H1 (cell line): ENCODE measurements around the gene SCAND1. TPM values are rescaled to one million over a fixed set of nuclear protein-coding genes. Genes with fewer than 3 reads are reported as not detected.

ENCODE experiments used
- CTCF ChIA-PET: fragments of 300-600 bp; sonication (Branson Sonifier 250); formaldehyde crosslinking; loops from one replicate; lab custom pipeline; 2021; ENCODE audit not compliant: partially characterized antibody; lab: Charles Lee
- POLR2A ChIA-PET: fragments of 300-600 bp; sonication (Branson Sonifier 250); formaldehyde crosslinking; loops from one replicate; lab custom pipeline; 2021; ENCODE audit warnings: inconsistent platforms; ENCODE audit not compliant: partially characterized antibody; lab: Charles Lee
- DNase-seq, 2 experiments: peaks; one replicate each; pipeline versions ENCODE4 v3.0.0 to v3.0.0-alpha.2; 2010 to 2022; ENCODE audit warnings: low spot score in 2 of 2, low read depth in 1 of 2, mixed read lengths in 1 of 2
- FAIRE-seq: peaks from 2 replicates; lab custom pipeline; 2011; peaks lifted over from hg19 to GRCh38; lab: Jason Lieb, UNC
- H2AFZ ChIP-seq: 2 replicates; pipeline ENCODE4 v1.8.1; 2012; ENCODE audit warnings: low read length, inconsistent platforms
- H2AK5ac ChIP-seq: 2 replicates; pipeline ENCODE4 v1.6.1; 2013; ENCODE audit warnings: low read depth, low read length
- H2BK120ac ChIP-seq: replicated peaks from 2 replicates; pipeline ENCODE3; 2013; ENCODE audit warnings: low read depth, low read length, inconsistent platforms
- H2BK12ac ChIP-seq: 2 replicates; pipeline ENCODE4 v1.6.1; 2013; ENCODE audit warnings: low read depth, low read length
- H2BK15ac ChIP-seq: 2 replicates; pipeline ENCODE4 v1.6.1; 2013; ENCODE audit warnings: low read length
- H2BK20ac ChIP-seq: 2 replicates; pipeline ENCODE4 v1.6.1; 2013; ENCODE audit warnings: low read length
- H2BK5ac ChIP-seq: 2 replicates; pipeline ENCODE4 v1.6.1; 2013; ENCODE audit warnings: low read depth, low read length
- H3K14ac ChIP-seq: 2 replicates; pipeline ENCODE4 v1.6.1; 2013; ENCODE audit warnings: inconsistent platforms; ENCODE audit not compliant: insufficient read length
- H3K18ac ChIP-seq: 2 replicates; pipeline ENCODE4 v1.6.1; 2013; ENCODE audit warnings: low read length; ENCODE audit errors: extremely low read depth
- H3K23ac ChIP-seq: 2 replicates; pipeline ENCODE4 v1.6.1; 2013; ENCODE audit warnings: inconsistent platforms; ENCODE audit not compliant: insufficient read length
- H3K23me2 ChIP-seq: 2 replicates; pipeline ENCODE4 v1.6.1; 2013; ENCODE audit warnings: low read depth, low read length
- H3K27ac ChIP-seq: 2 replicates; pipeline ENCODE4 v1.6.1; 2011; ENCODE audit warnings: low read depth, low read length, inconsistent platforms
- H3K27me3 ChIP-seq, 4 experiments: replicated peaks in 1 of 4; 1 replicate in 1 of 4; 2 replicates in 3 of 4; pipeline versions ENCODE4 v1.6.1 to v1.8.1; 2011 to 2013; ENCODE audit warnings: low read length in 3 of 4, mild to moderate bottlenecking in 3 of 4, inconsistent platforms in 2 of 4, mixed read lengths in 2 of 4, moderate library complexity in 1 of 4; ENCODE audit not compliant: control insufficient read depth in 3 of 4, insufficient read depth in 3 of 4; ENCODE audit errors: extremely low read depth in 1 of 4
- H3K36me3 ChIP-seq, 4 experiments: 2 replicates each; pipeline versions ENCODE4 v1.6.1 to v1.8.1; 2011 to 2013; ENCODE audit warnings: mild to moderate bottlenecking in 4 of 4, low read length in 3 of 4, moderate library complexity in 2 of 4, control low read depth in 1 of 4, inconsistent platforms in 1 of 4; ENCODE audit not compliant: insufficient read depth in 4 of 4, control insufficient read depth in 2 of 4
- H3K4ac ChIP-seq: replicated peaks from 2 replicates; pipeline ENCODE3; 2013; ENCODE audit warnings: low read length, low read depth, mixed read lengths, inconsistent platforms; ENCODE audit not compliant: insufficient read length
- H3K4me1 ChIP-seq, 4 experiments: replicated peaks in 1 of 4; 1 replicate in 1 of 4; 2 replicates in 3 of 4; pipeline versions ENCODE4 v1.6.1 to v1.8.1; 2011 to 2013; ENCODE audit warnings: low read length in 3 of 4, inconsistent platforms in 2 of 4, mixed read lengths in 1 of 4; ENCODE audit not compliant: insufficient read depth in 4 of 4, control insufficient read depth in 3 of 4
- H3K4me2 ChIP-seq, 2 experiments: 2 replicates each; pipeline versions ENCODE4 v1.6.1 to v1.8.1; 2011 to 2013; ENCODE audit warnings: low read depth in 2 of 2, low read length in 2 of 2, control low read depth in 1 of 2, inconsistent platforms in 1 of 2, mild to moderate bottlenecking in 1 of 2; ENCODE audit not compliant: insufficient read depth in 1 of 2
- H3K4me3 ChIP-seq, 4 experiments: fragments of 200-600, 300-600 bp in 1 of 4; sonication (generic), shearing (Covaris generic), sonication (Bioruptor Twin) in 1 of 4; 2 replicates each; pipeline versions ENCODE4 v1.5.1 to v1.8.1; 2011 to 2016; ENCODE audit warnings: low read length in 4 of 4, low read depth in 3 of 4, control low read depth in 2 of 4, inconsistent platforms in 2 of 4, mild to moderate bottlenecking in 2 of 4, mixed read lengths in 1 of 4, moderate library complexity in 1 of 4; ENCODE audit not compliant: insufficient read depth in 2 of 4; ENCODE audit errors: extremely low read depth in 1 of 4
- H3K56ac ChIP-seq: replicated peaks from 2 replicates; pipeline ENCODE3; 2013; ENCODE audit warnings: low read depth, mild to moderate bottlenecking, mixed read lengths, low read length, inconsistent platforms; ENCODE audit not compliant: insufficient read length
- H3K79me1 ChIP-seq: 2 replicates; pipeline ENCODE4 v1.6.1; 2013; ENCODE audit warnings: low read depth, low read length, control low read depth
- H3K79me2 ChIP-seq, 2 experiments: 2 replicates each; pipeline versions ENCODE4 v1.6.1 to v1.8.1; 2012 to 2013; ENCODE audit warnings: low read length in 2 of 2, mild to moderate bottlenecking in 2 of 2, inconsistent platforms in 1 of 2; ENCODE audit not compliant: insufficient read depth in 2 of 2, control insufficient read depth in 1 of 2
- H3K9ac ChIP-seq, 4 experiments: replicated peaks in 1 of 4; 1 replicate in 1 of 4; 2 replicates in 3 of 4; pipeline versions ENCODE4 v1.6.1 to v1.8.1; 2011 to 2013; ENCODE audit warnings: low read depth in 3 of 4, low read length in 3 of 4, control low read depth in 2 of 4, mild to moderate bottlenecking in 2 of 4, moderate library complexity in 2 of 4, inconsistent platforms in 1 of 4; ENCODE audit errors: extremely low read depth in 1 of 4
- H3K9me3 ChIP-seq, 2 experiments: 2 replicates each; pipeline versions ENCODE4 v1.6.1 to v1.8.1; 2012 to 2013; ENCODE audit warnings: mild to moderate bottlenecking in 2 of 2, moderate library complexity in 2 of 2, control low read depth in 1 of 2, inconsistent platforms in 1 of 2, low read depth in 1 of 2, low read length in 1 of 2, mixed read lengths in 1 of 2; ENCODE audit not compliant: insufficient read depth in 2 of 2
- H4K20me1 ChIP-seq, 2 experiments: replicated peaks in 1 of 2; 2 replicates each; pipeline versions ENCODE3 to v1.8.1; 2011 to 2013; ENCODE audit warnings: inconsistent platforms in 2 of 2, low read length in 2 of 2, mild to moderate bottlenecking in 1 of 2; ENCODE audit not compliant: insufficient read depth in 2 of 2, control insufficient read depth in 1 of 2
- H4K5ac ChIP-seq: 2 replicates; pipeline ENCODE4 v1.6.1; 2013; ENCODE audit warnings: low read length, low read depth, mixed read lengths, inconsistent platforms; ENCODE audit not compliant: insufficient read length
- H4K8ac ChIP-seq: 2 replicates; pipeline ENCODE4 v1.8.0; 2013; ENCODE audit warnings: mild to moderate bottlenecking, moderate library complexity, low read length, inconsistent platforms; ENCODE audit not compliant: insufficient read depth; ENCODE audit errors: extremely low read depth
- H4K91ac ChIP-seq: replicated peaks from 2 replicates; pipeline ENCODE3; 2013; ENCODE audit warnings: low read length, mixed read lengths, inconsistent platforms; ENCODE audit not compliant: insufficient read length
- ASH2L ChIP-seq: fragments of 200-600, 300-600 bp; sonication (generic); IDR thresholded peaks from one replicate; pipeline ENCODE4 v1.7.1; 2017; ENCODE audit warnings: low read length
- BRCA1 ChIP-seq: IDR thresholded peaks from 2 replicates; pipeline ENCODE4 v1.6.1; 2012; ENCODE audit warnings: low read depth, low read length, improper control_type of control experiment
- EZH2 ChIP-seq: fragments of 200-600 bp; sonication (generic); IDR thresholded peaks from 2 replicates; pipeline ENCODE4 v1.7.1; 2012; ENCODE audit warnings: low read depth, mild to moderate bottlenecking, moderate library complexity, low read length, inconsistent platforms; ENCODE audit not compliant: severe bottlenecking
- FOSL1 ChIP-seq: IDR thresholded peaks from 2 replicates; pipeline ENCODE4 v1.6.1; 2011; ENCODE audit warnings: mild to moderate bottlenecking, low read depth, low read length, moderate library complexity; ENCODE audit not compliant: insufficient read depth
- POLR2A ChIP-seq, 2 experiments: IDR thresholded peaks; 1 replicate in 1 of 2; 2 replicates in 1 of 2; pipeline ENCODE4 v1.6.1; 2011; ENCODE audit warnings: low read depth in 2 of 2, low read length in 2 of 2, mild to moderate bottlenecking in 2 of 2; ENCODE audit errors: control extremely low read depth in 1 of 2
- WGBS, 2 experiments: shearing (Covaris generic) in 1 of 2; methylation state at CpG; one replicate each; pipeline versions ENCODE4 v1.1.6 to v1.1.7; 2013 to 2015; ENCODE audit warnings: low lambda C conversion rate in 2 of 2, mixed read lengths in 2 of 2, inconsistent platforms in 1 of 2, low coverage in 1 of 2, missing lambda C conversion rate in 1 of 2; ENCODE audit not compliant: insufficient replicate concordance in 2 of 2, insufficient coverage in 1 of 2, insufficient read length in 1 of 2; ENCODE audit errors: extremely low coverage in 1 of 2, missing lambda C conversion rate in 1 of 2; 5-methylcytosine and 5-hydroxymethylcytosine counted together
- polyA plus RNA-seq, 7 experiments: library from polyadenylated mRNA; depleted of rRNA in 3 of 7; stranded (reverse) in 5 of 7; unstranded in 2 of 7; fragments of >200 nt in 5 of 7; fragments of 200-250 nt in 2 of 7; gene quantifications; 1 replicate in 5 of 7; 2 replicates in 1 of 7; 4 replicates in 1 of 7; pipeline versions ENCODE4 v1.2.1 to v1.2.3, GENCODE V29; 2011 to 2013; ENCODE audit warnings: missing spikeins in 2 of 7, mixed read lengths in 2 of 7
- total RNA-seq: library from RNA; stranded (reverse); fragmentation: NEBNext Ultra II Directional; extraction: Animal tissue kit (Norgen Biotek cat#: 25700); gene quantifications from 2 replicates; pipeline ENCODE4 v1.2.1, GENCODE V29; 2021
- TF ChIP-seq, protein P1 (sequence below), 3 experiments: IDR thresholded peaks; 1 replicate in 2 of 3; 2 replicates in 1 of 3; pipeline versions ENCODE4 v1.5.1 to v1.6.1; 2011; ENCODE audit warnings: low read length in 3 of 3, mild to moderate bottlenecking in 3 of 3, inconsistent platforms in 2 of 3, low read depth in 1 of 3, moderate library complexity in 1 of 3; ENCODE audit not compliant: insufficient read depth in 1 of 3; ENCODE audit errors: control extremely low read depth in 1 of 3

SCAND1 gene
- total and polyA plus RNA-seq, 2 of the 8 experiments (the other 6 are each of a cell fraction or from before 2014, with no cell fraction given), result 73.1 to 83.7 TPM

DNA sequence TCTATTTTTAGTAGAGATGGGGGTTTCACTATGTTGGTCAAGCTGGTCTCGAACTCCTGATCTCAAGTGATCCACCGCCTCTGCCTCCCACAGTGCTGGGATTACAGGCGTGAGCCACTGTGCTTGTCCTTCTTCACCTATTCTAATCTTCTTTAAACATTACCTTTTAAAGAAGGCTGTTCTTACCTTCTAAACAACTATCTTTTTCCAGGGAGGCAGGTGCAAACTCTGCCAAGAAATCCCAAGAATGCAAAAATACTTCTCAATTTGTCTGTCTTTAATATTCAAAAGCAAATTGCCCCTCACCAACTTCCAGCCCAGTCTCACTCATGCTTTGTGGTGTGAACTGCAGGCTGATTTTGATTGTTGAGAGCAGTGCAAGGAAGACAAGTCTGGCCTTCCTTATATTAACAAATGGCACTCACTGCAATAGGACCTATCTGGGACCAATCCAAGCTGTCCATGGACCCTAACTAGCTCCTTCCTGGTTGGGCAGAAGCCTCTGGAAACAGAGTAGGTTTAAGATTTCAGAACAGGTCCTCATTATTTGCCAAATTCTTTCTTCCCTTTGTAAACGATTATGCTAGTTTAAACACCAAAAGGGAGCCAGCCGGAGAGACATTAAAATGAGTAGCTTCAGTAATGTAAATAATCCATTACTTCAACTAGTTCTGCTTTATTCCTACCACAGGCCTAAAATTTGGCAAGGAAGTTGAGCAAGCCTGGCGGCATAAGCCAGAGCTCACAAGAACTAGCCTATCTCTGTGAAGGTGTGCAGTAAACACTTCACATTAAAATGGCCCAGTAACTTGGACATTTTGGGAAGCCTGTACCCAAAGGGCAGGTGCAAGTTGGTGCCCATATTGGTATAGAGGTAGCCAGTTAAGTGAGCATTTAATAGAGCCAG is 1.6 kb downstream of the SCAND1 start:
- ChIA-PET CTCF (interaction anchor here (0.5 to 3.4 kb wide), 12 partner anchors 10 to 337 kb away, joined by 3 to 26 read pairs (median 4); partner anchors contain the start of genes CNBD2 and RBM39), POLR2A (interaction anchor here (0.6 to 3.9 kb wide), 14 partner anchors 12 to 350 kb away, joined by 3 to 30 read pairs (median 4); partner anchors contain the start of gene RBM39)
- H2BK120ac ChIP-seq, result no peak overlapping the region
- peak overlapping the region; percentile 97 for H3K27ac ChIP-seq
- H2BK12ac ChIP-seq, result no peak overlapping the region
- 75% methylated on average over 6 of the region's 6 CpGs; no CpG with 5 or more reads in 1 of the 2 experiments for WGBS, 2 experiments
- H3K36me3 ChIP-seq, result peaks cover 0 to 7% (median 2%) of the 10 kb centered on the region in 4 experiments; a peak in 3 of 8 replicates
- H3K56ac ChIP-seq, result no peak overlapping the region
- no peak overlapping the region for H2BK15ac ChIP-seq
- H3K4me2 ChIP-seq, result peak overlapping the region; percentile 74 to 95
- H4K20me1 ChIP-seq, result peaks cover 3 to 5% of the 10 kb centered on the region in 2 experiments
- no peak overlapping the region for H3K23ac ChIP-seq
- H4K8ac ChIP-seq, result no peak overlapping the region
- no peak overlapping the region for H4K5ac ChIP-seq
- no peak overlapping the region; the same call in 1 of the 2 replicates for H3K18ac ChIP-seq
- no peaks in the 10 kb centered on the region for H3K27me3 ChIP-seq
- no peak for DNase-seq
- H3K79me1 ChIP-seq, result 0 out of 2 replicates have a peak, but pooled peaks cover 4% of the 10 kb centered on the region
- H3K4me1 ChIP-seq, result peaks cover 0 to 3% (median 0%) of the 10 kb centered on the region in 4 experiments; a peak in 2 of 7 replicates
- H3K9ac ChIP-seq, result peak overlapping the region; percentile 66 to 99 (median 88)
- H3K9me3 ChIP-seq, result no peaks in the 10 kb centered on the region
- no peak for TF ChIP-seq FOSL1
- TF ChIP-seq BRCA1, result no peak
- TF ChIP-seq, protein P1, sequence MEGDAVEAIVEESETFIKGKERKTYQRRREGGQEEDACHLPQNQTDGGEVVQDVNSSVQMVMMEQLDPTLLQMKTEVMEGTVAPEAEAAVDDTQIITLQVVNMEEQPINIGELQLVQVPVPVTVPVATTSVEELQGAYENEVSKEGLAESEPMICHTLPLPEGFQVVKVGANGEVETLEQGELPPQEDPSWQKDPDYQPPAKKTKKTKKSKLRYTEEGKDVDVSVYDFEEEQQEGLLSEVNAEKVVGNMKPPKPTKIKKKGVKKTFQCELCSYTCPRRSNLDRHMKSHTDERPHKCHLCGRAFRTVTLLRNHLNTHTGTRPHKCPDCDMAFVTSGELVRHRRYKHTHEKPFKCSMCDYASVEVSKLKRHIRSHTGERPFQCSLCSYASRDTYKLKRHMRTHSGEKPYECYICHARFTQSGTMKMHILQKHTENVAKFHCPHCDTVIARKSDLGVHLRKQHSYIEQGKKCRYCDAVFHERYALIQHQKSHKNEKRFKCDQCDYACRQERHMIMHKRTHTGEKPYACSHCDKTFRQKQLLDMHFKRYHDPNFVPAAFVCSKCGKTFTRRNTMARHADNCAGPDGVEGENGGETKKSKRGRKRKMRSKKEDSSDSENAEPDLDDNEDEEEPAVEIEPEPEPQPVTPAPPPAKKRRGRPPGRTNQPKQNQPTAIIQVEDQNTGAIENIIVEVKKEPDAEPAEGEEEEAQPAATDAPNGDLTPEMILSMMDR (IDR thresholded peaks at IDR 0.05; ENCODE audit: control extremely low read depth in 1 of 3, insufficient read depth in 1 of 3, low read depth in 1 of 3, low read length in 3 of 3), result no peak
- no peak for TF ChIP-seq ASH2L
- peak in 1 of 2 experiments; percentile 25; a peak in 2 of 3 replicates for TF ChIP-seq POLR2A (IDR thresholded peaks at IDR 0.05; ENCODE audit: control extremely low read depth in 1 of 2, low read depth in 2 of 2, low read length in 2 of 2)
- no peak for TF ChIP-seq EZH2
- no peak overlapping the region for H2AK5ac ChIP-seq
- H3K14ac ChIP-seq, result no peak overlapping the region
- H4K91ac ChIP-seq, result no peak overlapping the region
- H3K4me3 ChIP-seq, result peak overlapping the region; percentile 75 to 95 (median 88)
- peak overlapping the region; percentile 92; the same call in 1 of the 2 replicates for H2BK5ac ChIP-seq
- no peak for FAIRE-seq
- peaks cover 5 to 18% of the 10 kb centered on the region in 2 experiments; a peak in 2 of 4 replicates for H3K79me2 ChIP-seq
- H2AFZ ChIP-seq, result no peak overlapping the region
- peaks cover 8% of the 10 kb centered on the region for H3K23me2 ChIP-seq
- H2BK20ac ChIP-seq, result no peak overlapping the region
- H3K4ac ChIP-seq, result no peak overlapping the region
